Calu3 (cell line): ENCODE data around the gene CBR1. TPM values are rescaled to one million over a fixed set of nuclear protein-coding genes. Genes with fewer than 3 reads are reported as not detected.

Source experiments
- BruUV-seq: library from RNA; stranded (reverse); fragments of 400-500 nt; replicated peaks from 2 replicates; lab custom pipeline; 2021; lab: Mats Ljungman, UMichigan
- CTCF ChIA-PET: fragments of 300-600 bp; sonication (Branson Sonifier 250); formaldehyde crosslinking; loops from one replicate; lab custom pipeline; 2022; ENCODE audit warnings: antibody characterized with exemption; lab: Charles Lee
- DNase-seq: peaks from one replicate; pipeline ENCODE4 v3.0.0; 2022
- H3K27ac Mint-ChIP-seq: one replicate; pipeline ENCODE4 v1.8.0; 2022; ENCODE audit warnings: mixed read lengths; ENCODE audit not compliant: unreplicated experiment
- H3K27me3 Mint-ChIP-seq: one replicate; pipeline ENCODE4 v1.8.0; 2022; ENCODE audit warnings: mixed read lengths; ENCODE audit not compliant: unreplicated experiment
- H3K36me3 Mint-ChIP-seq: one replicate; pipeline ENCODE4 v1.8.0; 2022; ENCODE audit warnings: mild to moderate bottlenecking, moderate library complexity, mixed read lengths; ENCODE audit not compliant: insufficient read depth, unreplicated experiment
- H3K4me1 Mint-ChIP-seq: one replicate; pipeline ENCODE4 v1.8.0; 2022; ENCODE audit warnings: mild to moderate bottlenecking, low read depth, mixed read lengths; ENCODE audit not compliant: unreplicated experiment
- H3K4me3 Mint-ChIP-seq: one replicate; pipeline ENCODE4 v1.8.0; 2022; ENCODE audit warnings: mild to moderate bottlenecking, low read depth, moderate library complexity, mixed read lengths; ENCODE audit not compliant: unreplicated experiment
- H3K9me3 Mint-ChIP-seq: one replicate; pipeline ENCODE4 v1.8.0; 2022; ENCODE audit warnings: low read depth, mixed read lengths; ENCODE audit not compliant: unreplicated experiment
- CTCF ChIP-seq: fragments of 200-600 bp; IDR thresholded peaks from one replicate; pipeline ENCODE4 v1.8.0; 2022; ENCODE audit warnings: antibody characterized with exemption; ENCODE audit not compliant: unreplicated experiment
- intact Hi-C: fragments of 100-400 bp; cut with micrococcal nuclease; formaldehyde crosslinking; loops from one replicate; pipeline ENCODE4 v1.10.0; 2022; ENCODE audit not compliant: unreplicated experiment
- total RNA-seq: library from RNA; stranded (reverse); gene quantifications from 2 replicates; pipeline ENCODE4 v1.2.3, GENCODE V29; 2022

The CBR1 gene
- total RNA-seq, 1 experiment from 2014 or later, result 57.8 TPM

GRCh38 chr21:36113647-36114428, 44.0 kb downstream of the CBR1 start:
- H3K4me3 Mint-ChIP-seq, result peak overlapping the region; percentile 68
- H3K36me3 Mint-ChIP-seq, result peaks cover 12% of the 10 kb centered on the region
- peaks cover 18% of the 10 kb centered on the region for H3K4me1 Mint-ChIP-seq
- BruUV-seq, result no TSS peak
- no peak for TF ChIP-seq CTCF
- no peaks in the 10 kb centered on the region for H3K27me3 Mint-ChIP-seq
- H3K27ac Mint-ChIP-seq, result no peak overlapping the region
- CTCF ChIA-PET, result interaction anchor here (0.7 to 0.8 kb wide), 4 partner anchors 54 to 1227 kb away, joined by 4 to 7 read pairs (median 4); partner anchors contain the start of gene SETD4
- intact Hi-C loops, result no loop called here
- peak; percentile 58 for DNase-seq
- H3K9me3 Mint-ChIP-seq, result no peaks in the 10 kb centered on the region

- CTCF ChIA-PET, result interaction anchor here (0.6 kb wide), 1 partner anchor 390 kb away, joined by 3 read pairs; no protein-coding TSS in a partner anchor
- Mint-ChIP-seq H3K9me3 (no peaks in the 10 kb centered on the region), H3K36me3 (peaks cover 12% of the 10 kb centered on the region), H3K4me1 (peaks cover 18% of the 10 kb centered on the region), H3K27me3 (no peaks in the 10 kb centered on the region), H3K4me3 (no peak overlapping the region), H3K27ac (no peak overlapping the region)
- BruUV-seq, result no TSS peak
- intact Hi-C loops, result no loop called here
- TF ChIP-seq CTCF, result no peak
- no peak for DNase-seq
Measured at GRCh38 chr21:36115138-36115730, 45.4 kb downstream of the CBR1 start.

GRCh38 chr21:36117286-36117741, 47.5 kb downstream of the CBR1 start:
- H3K36me3 Mint-ChIP-seq, result peaks cover 12% of the 10 kb centered on the region
- TF ChIP-seq CTCF, result no peak
- intact Hi-C loops, result no loop called here
- H3K4me1 Mint-ChIP-seq, result peaks cover 14% of the 10 kb centered on the region
- H3K27me3 Mint-ChIP-seq, result no peaks in the 10 kb centered on the region
- no peak for DNase-seq
- H3K27ac Mint-ChIP-seq, result no peak overlapping the region
- no TSS peak for BruUV-seq
- CTCF ChIA-PET, result interaction anchor here (0.6 kb wide), 1 partner anchor 65 kb away, joined by 5 read pairs; no protein-coding TSS in a partner anchor
- no peak overlapping the region for H3K4me3 Mint-ChIP-seq
- H3K9me3 Mint-ChIP-seq, result no peaks in the 10 kb centered on the region

DNA sequence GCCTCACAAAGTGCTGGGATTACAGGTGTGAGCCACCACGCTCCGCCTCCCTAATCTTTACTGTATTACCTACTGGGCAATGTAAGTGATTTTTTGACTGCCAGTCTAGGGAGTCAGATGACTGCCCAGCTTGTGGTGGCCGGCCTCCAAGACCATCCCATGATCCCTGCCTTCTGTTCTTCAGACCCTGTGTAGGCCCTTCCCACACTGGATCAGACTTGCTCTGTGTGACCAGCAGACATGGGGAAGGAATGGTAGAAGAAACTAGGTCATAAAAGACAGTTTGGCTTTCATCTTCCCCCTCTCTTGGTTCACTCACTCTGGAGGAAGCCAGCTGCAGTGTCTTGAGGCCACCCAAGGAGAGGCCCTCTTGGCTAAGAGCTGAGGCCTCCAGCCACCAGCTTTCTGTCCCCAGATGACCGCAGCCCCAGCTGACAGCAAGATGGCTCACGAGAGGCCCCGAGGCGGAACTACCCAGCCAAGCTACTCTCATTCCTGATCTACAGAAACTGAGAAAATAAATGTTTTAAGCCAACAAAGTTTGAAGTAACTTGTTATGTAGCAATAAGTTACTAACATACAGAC, 50.6 kb downstream of the CBR1 start:
- H3K9me3 Mint-ChIP-seq, result no peaks in the 10 kb centered on the region
- no TSS peak for BruUV-seq
- H3K4me1 Mint-ChIP-seq, result peaks cover 3% of the 10 kb centered on the region
- CTCF ChIA-PET, result no interaction called here
- no peak overlapping the region for H3K27ac Mint-ChIP-seq
- H3K36me3 Mint-ChIP-seq, result no peaks in the 10 kb centered on the region
- TF ChIP-seq CTCF, result no peak
- intact Hi-C loops, result no loop called here
- no peak for DNase-seq
- H3K27me3 Mint-ChIP-seq, result no peaks in the 10 kb centered on the region
- H3K4me3 Mint-ChIP-seq, result no peak overlapping the region

Other genes starting within 250 kb of the CBR1 start
- 20.1 and 24.7 TPM in 2 replicates for gene SETD4, start 9.5 kb upstream of the CBR1 start, total RNA-seq
- gene CBR3, start 65.1 kb downstream of the CBR1 start, total RNA-seq, result 2.8 and 3.1 TPM in 2 replicates
- 7.1 and 10.3 TPM in 2 replicates for gene DOP1B, start 86.8 kb downstream of the CBR1 start, total RNA-seq